ENCODE measurements around the gene HOXA4. TPM values are rescaled to one million over a fixed set of nuclear protein-coding genes. Genes with fewer than 3 reads are reported as not detected.

The HOXA4 gene
- total and polyA plus RNA-seq, 2 of the 8 experiments (the other 6 are each of a cell fraction or from before 2014, with no cell fraction given), result not detected

- H3K9me3 ChIP-seq (ENCODE audit: insufficient read depth in 2 of 2, low read depth in 1 of 2, low read length in 1 of 2), result no peaks in the 10 kb centered on the region
- H2BK12ac ChIP-seq (ENCODE audit: low read depth, low read length), result no peak overlapping the region
- H2BK5ac ChIP-seq (ENCODE audit: low read depth, low read length), result no peak overlapping the region
- H3K79me2 ChIP-seq (ENCODE audit: control insufficient read depth in 1 of 2, insufficient read depth in 2 of 2, low read length in 2 of 2), result no peaks in the 10 kb centered on the region
- H4K8ac ChIP-seq (ENCODE audit: extremely low read depth, insufficient read depth, low read length), result no peak overlapping the region
- no peak overlapping the region for H3K4ac ChIP-seq (replicated peaks; ENCODE audit: insufficient read length, low read depth, low read length)
- 0 out of 2 replicates have a peak overlapping the region, but pooled peaks have one; percentile 53 for H2AK5ac ChIP-seq (ENCODE audit: low read depth, low read length)
- no peak overlapping the region for H3K14ac ChIP-seq (ENCODE audit: insufficient read length)
- H3K18ac ChIP-seq (ENCODE audit: extremely low read depth, low read length), result no peak overlapping the region
- ChIA-PET POLR2A (ENCODE audit: partially characterized antibody) (interaction anchor here (1.1 to 2.8 kb wide), 2 partner anchors 8 to 11 kb away, joined by 3 to 6 read pairs; partner anchors contain the start of gene HOXA1), CTCF (ENCODE audit: partially characterized antibody) (interaction anchor here (0.9 to 1.2 kb wide), 4 partner anchors 8 to 16 kb away, joined by 3 to 5 read pairs (median 3); no protein-coding TSS in a partner anchor)
- no peak overlapping the region for H2BK15ac ChIP-seq (ENCODE audit: low read length)
- H3K4me3 ChIP-seq (ENCODE audit: extremely low read depth in 1 of 4, insufficient read depth in 2 of 4, low read depth in 3 of 4, low read length in 4 of 4), result no peak overlapping the region
- no peak overlapping the region for H3K27ac ChIP-seq (ENCODE audit: low read depth, low read length)
- no peak overlapping the region for H4K5ac ChIP-seq (ENCODE audit: insufficient read length, low read depth, low read length)
- no peak overlapping the region for H3K4me2 ChIP-seq (ENCODE audit: insufficient read depth in 1 of 2, low read depth in 2 of 2, low read length in 2 of 2)
- H4K20me1 ChIP-seq (replicated peaks in 1 of 2; ENCODE audit: control insufficient read depth in 1 of 2, insufficient read depth in 2 of 2, low read length in 2 of 2), result peaks cover 17 to 37% of the 10 kb centered on the region in 2 experiments
- no peak for DNase-seq (ENCODE audit: low read depth in 1 of 2, low spot score in 2 of 2)
- TF ChIP-seq TAF7 (optimal IDR thresholded peaks at IDR 0.05; ENCODE audit: borderline replicate concordance, low read depth, low read length) (no peak), RNF2 (IDR thresholded peaks at IDR 0.05; ENCODE audit: borderline replicate concordance, low read depth, low read length, missing control alignments, poor library complexity, severe bottlenecking) (peak; percentile 78)
- no peaks in the 10 kb centered on the region for H3K79me1 ChIP-seq (ENCODE audit: low read depth, low read length)
- no peak for FAIRE-seq
- peaks cover 94 to 100% (median 98%) of the 10 kb centered on the region in 4 experiments for H3K27me3 ChIP-seq (replicated peaks in 1 of 4; ENCODE audit: control insufficient read depth in 3 of 4, extremely low read depth in 1 of 4, insufficient read depth in 3 of 4, low read length in 3 of 4)
- H2AFZ ChIP-seq (ENCODE audit: low read length), result no peak overlapping the region
- H3K9ac ChIP-seq (replicated peaks in 1 of 4; ENCODE audit: extremely low read depth in 1 of 4, low read depth in 3 of 4, low read length in 3 of 4), result no peak overlapping the region
- H2BK20ac ChIP-seq (ENCODE audit: low read length), result no peak overlapping the region
- H2BK120ac ChIP-seq (replicated peaks; ENCODE audit: low read depth, low read length), result no peak overlapping the region
- H3K36me3 ChIP-seq (ENCODE audit: control insufficient read depth in 2 of 4, insufficient read depth in 4 of 4, low read length in 3 of 4), result peaks cover 0 to 11% (median 0%) of the 10 kb centered on the region in 4 experiments; a peak in 1 of 8 replicates
- peaks cover 0 to 14% (median 10%) of the 10 kb centered on the region in 4 experiments; a peak in 6 of 7 replicates for H3K4me1 ChIP-seq (replicated peaks in 1 of 4; ENCODE audit: control insufficient read depth in 3 of 4, insufficient read depth in 4 of 4, low read length in 3 of 4)
- no peak overlapping the region for H3K56ac ChIP-seq (replicated peaks; ENCODE audit: insufficient read length, low read depth, low read length)
- H3K23ac ChIP-seq (ENCODE audit: insufficient read length), result no peak overlapping the region
- WGBS, 2 experiments (ENCODE audit: extremely low coverage in 1 of 2, insufficient coverage in 1 of 2, insufficient read length in 1 of 2, insufficient replicate concordance in 2 of 2, low coverage in 1 of 2, low lambda C conversion rate in 2 of 2, missing lambda C conversion rate in 1 of 2), result 25% methylated on average over 13 of the region's 13 CpGs; no CpG with 5 or more reads in 1 of the 2 experiments
- H4K91ac ChIP-seq (replicated peaks; ENCODE audit: insufficient read length, low read length), result no peak overlapping the region
- 0 out of 2 replicates have a peak, but pooled peaks cover 1% of the 10 kb centered on the region for H3K23me2 ChIP-seq (ENCODE audit: low read depth, low read length)
These were observed 26.1 kb downstream of the HOXA4 start for GRCh38 chr7:27104341-27105058.
